Vagina (tissue), 2 donors: Measurements from ENCODE around the gene WFDC5. TPM values are rescaled to one million over a fixed set of nuclear protein-coding genes. Genes with fewer than 3 reads are reported as not detected.

ENCODE experiments used
- DNase-seq, 2 donors: peaks; one replicate each; pipeline ENCODE4 v3.0.0-alpha.2; 2017; ENCODE audit errors: extremely low spot score in 2 of 2
- H3K27ac ChIP-seq: fragments of 200-600 bp; sonication (generic); one replicate; pipeline ENCODE4 v1.5.1; 2019
- H3K27me3 ChIP-seq: fragments of 200-600 bp; sonication (generic); one replicate; pipeline ENCODE4 v1.5.1; 2019
- H3K36me3 ChIP-seq, 2 donors: fragments of 200-600 bp; sonication (generic); one replicate each; pipeline ENCODE4 v1.5.1; 2017 to 2019
- H3K4me1 ChIP-seq: fragments of 200-600 bp; sonication (generic); one replicate; pipeline ENCODE4 v1.5.1; 2019
- H3K4me3 ChIP-seq, 2 donors: fragments of 200-600 bp; sonication (generic); 1 replicate in 1 of 2; 2 replicates in 1 of 2; pipeline ENCODE4 v1.5.1; 2016 to 2019
- H3K9me3 ChIP-seq: fragments of 200-600 bp; sonication (generic); one replicate; pipeline ENCODE4 v1.5.1; 2019
- POLR2A ChIP-seq, 2 donors: fragments of 450-650 bp; IDR thresholded peaks; one replicate each; pipeline ENCODE4 v1.6.1; 2017; ENCODE audit warnings: antibody characterized with exemption in 2 of 2, mild to moderate bottlenecking in 2 of 2, moderate library complexity in 2 of 2
- POLR2AphosphoS5 ChIP-seq, 2 donors: sonication (generic); formaldehyde crosslinking; IDR thresholded peaks; one replicate each; pipeline ENCODE4 v1.9.0; 2017; ENCODE audit warnings: antibody characterized with exemption in 2 of 2, mild to moderate bottlenecking in 2 of 2, low read depth in 1 of 2; ENCODE audit not compliant: insufficient read depth in 1 of 2
- intact Hi-C: fragments of 100-400 bp; cut with DNase I; formaldehyde crosslinking; loops from one replicate; pipeline ENCODE4 v1.15.1; 2023
- total RNA-seq: library from RNA; depleted of rRNA; stranded (reverse); fragments of >200 nt; gene quantifications from one replicate; pipeline ENCODE4 v1.2.3, GENCODE V29; 2016
- TF ChIP-seq, protein P1 (sequence below), 3 experiments: fragments of 450-650 bp in 2 of 3; fragments of 200-600 bp in 1 of 3; sonication (generic) in 1 of 3; IDR thresholded peaks; one replicate each; pipeline ENCODE4 v1.5.1; 2017 to 2019; ENCODE audit warnings: antibody characterized with exemption in 3 of 3, mild to moderate bottlenecking in 2 of 3, moderate library complexity in 2 of 3

Gene WFDC5
- total RNA-seq, 1 donor from 2014 or later = 6.1 TPM

- no peaks in the 10 kb centered on the region for H3K27me3 ChIP-seq
Observed at GRCh38 chr20:45109634-45110033, 5.3 kb downstream of the WFDC5 start.

GRCh38 chr20:45105317-45105716, 9.7 kb downstream of the WFDC5 start:
- Histone ChIP-seq H3K4me3 (no peak overlapping the region), H3K4me1 (peaks cover 6% of the 10 kb centered on the region), H3K9me3 (no peaks in the 10 kb centered on the region), H3K36me3 (no peaks in the 10 kb centered on the region), H3K27ac (no peak overlapping the region), H3K27me3 (no peaks in the 10 kb centered on the region)
- no peak for DNase-seq
- TF ChIP-seq, protein P1, sequence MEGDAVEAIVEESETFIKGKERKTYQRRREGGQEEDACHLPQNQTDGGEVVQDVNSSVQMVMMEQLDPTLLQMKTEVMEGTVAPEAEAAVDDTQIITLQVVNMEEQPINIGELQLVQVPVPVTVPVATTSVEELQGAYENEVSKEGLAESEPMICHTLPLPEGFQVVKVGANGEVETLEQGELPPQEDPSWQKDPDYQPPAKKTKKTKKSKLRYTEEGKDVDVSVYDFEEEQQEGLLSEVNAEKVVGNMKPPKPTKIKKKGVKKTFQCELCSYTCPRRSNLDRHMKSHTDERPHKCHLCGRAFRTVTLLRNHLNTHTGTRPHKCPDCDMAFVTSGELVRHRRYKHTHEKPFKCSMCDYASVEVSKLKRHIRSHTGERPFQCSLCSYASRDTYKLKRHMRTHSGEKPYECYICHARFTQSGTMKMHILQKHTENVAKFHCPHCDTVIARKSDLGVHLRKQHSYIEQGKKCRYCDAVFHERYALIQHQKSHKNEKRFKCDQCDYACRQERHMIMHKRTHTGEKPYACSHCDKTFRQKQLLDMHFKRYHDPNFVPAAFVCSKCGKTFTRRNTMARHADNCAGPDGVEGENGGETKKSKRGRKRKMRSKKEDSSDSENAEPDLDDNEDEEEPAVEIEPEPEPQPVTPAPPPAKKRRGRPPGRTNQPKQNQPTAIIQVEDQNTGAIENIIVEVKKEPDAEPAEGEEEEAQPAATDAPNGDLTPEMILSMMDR (IDR thresholded peaks at IDR 0.05) = no peak
- TF ChIP-seq POLR2A (IDR thresholded peaks at IDR 0.05) = no peak
- intact Hi-C loops = no loop called here

More at GRCh38 chr20:45109634-45110033, 5.3 kb downstream of the WFDC5 start:
- Histone ChIP-seq H3K4me3 (no peak overlapping the region), H3K4me1 (no peaks in the 10 kb centered on the region), H3K9me3 (no peaks in the 10 kb centered on the region), H3K36me3 (no peaks in the 10 kb centered on the region), H3K27ac (no peak overlapping the region)
- no peak for DNase-seq
- TF ChIP-seq, protein P1 (IDR thresholded peaks at IDR 0.05) = no peak
- no peak for TF ChIP-seq POLR2AphosphoS5 (IDR thresholded peaks at IDR 0.05; ENCODE audit: insufficient read depth in 1 of 2, low read depth in 1 of 2)
- no peak for TF ChIP-seq POLR2A (IDR thresholded peaks at IDR 0.05)
- intact Hi-C loops = no loop called here

DNA sequence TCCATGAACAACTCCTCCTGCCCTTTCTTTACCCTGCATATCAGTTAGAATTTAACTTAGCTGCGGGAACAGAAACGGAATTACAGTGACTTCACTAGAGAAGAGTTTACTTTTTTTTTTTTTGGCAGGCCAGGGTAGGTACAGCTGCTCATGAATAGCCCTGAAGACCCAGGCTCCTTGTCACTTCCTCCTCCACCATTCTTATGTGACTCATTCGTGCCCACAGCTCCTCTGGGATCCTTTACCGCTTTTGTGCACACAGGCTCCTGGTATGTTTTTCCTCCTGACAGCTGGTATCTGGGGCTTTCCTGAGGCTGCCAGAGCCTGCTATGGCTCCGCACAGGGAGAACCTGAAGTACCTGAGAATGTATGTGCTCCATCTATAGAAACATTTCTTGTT, 10.2 kb downstream of the WFDC5 start:
- H3K27me3 ChIP-seq = no peaks in the 10 kb centered on the region
- no peak overlapping the region for H3K4me3 ChIP-seq
- peaks cover 6% of the 10 kb centered on the region for H3K4me1 ChIP-seq
- H3K9me3 ChIP-seq = no peaks in the 10 kb centered on the region
- intact Hi-C loops = no loop called here
- no peak overlapping the region for H3K27ac ChIP-seq
- TF ChIP-seq POLR2AphosphoS5 (IDR thresholded peaks at IDR 0.05; ENCODE audit: insufficient read depth in 1 of 2, low read depth in 1 of 2) = no peak
- TF ChIP-seq, protein P1 (IDR thresholded peaks at IDR 0.05) = no peak
- TF ChIP-seq POLR2A (IDR thresholded peaks at IDR 0.05) = no peak
- DNase-seq = no peak
- no peaks in the 10 kb centered on the region for H3K36me3 ChIP-seq

DNA sequence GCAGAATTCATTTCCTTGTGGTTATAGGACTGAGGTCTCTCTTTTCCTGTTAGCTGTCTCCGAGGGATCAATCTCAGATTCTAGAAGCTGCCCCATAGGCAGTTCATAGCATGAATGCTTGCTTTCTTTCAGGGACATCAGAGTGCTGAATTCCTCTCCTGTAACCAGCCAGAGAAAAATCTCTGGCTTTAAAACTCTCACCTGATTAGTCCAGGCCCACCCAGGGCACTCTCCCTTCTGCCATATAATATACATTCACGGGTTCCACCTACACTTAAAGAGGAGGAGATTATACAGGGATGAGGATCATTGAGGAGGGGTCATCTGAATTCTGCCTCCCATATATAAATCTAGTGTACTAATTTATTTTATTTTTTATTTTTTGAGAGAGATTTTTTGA, 11.9 kb downstream of the WFDC5 start:
- Histone ChIP-seq H3K27me3 (no peaks in the 10 kb centered on the region), H3K27ac (no peak overlapping the region), H3K4me1 (peaks cover 6% of the 10 kb centered on the region), H3K4me3 (no peak overlapping the region), H3K36me3 (no peaks in the 10 kb centered on the region), H3K9me3 (no peaks in the 10 kb centered on the region)
- DNase-seq = no peak
- TF ChIP-seq, protein P1 (IDR thresholded peaks at IDR 0.05) = no peak
- TF ChIP-seq POLR2AphosphoS5 (IDR thresholded peaks at IDR 0.05; ENCODE audit: insufficient read depth in 1 of 2, low read depth in 1 of 2) = no peak
- intact Hi-C loops = no loop called here

DNA sequence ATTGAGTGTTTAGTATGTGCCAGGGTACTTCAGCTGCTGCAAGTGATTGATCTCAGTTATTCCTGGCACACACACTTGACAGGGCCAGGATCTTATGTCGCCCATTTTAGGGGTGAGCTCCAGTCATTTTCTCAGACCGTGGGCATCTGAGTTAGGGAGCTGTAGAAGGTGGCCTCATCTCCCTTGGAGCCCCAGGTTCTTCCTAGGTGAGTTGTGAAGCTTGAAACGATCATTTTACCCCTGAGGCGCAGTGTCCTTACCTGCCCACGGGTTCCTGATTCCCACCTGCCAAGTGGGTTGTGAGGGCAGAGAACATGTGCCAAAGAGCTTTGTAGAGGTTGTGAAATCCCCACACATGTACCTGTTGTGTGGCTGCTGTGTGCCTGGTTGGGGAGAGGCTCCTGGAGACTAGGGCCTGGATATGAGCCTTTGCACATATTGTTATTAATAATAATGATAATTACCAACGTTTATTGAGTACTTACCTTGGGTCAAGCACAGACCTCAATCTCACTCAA, 13.6 kb downstream of the WFDC5 start:
- peaks cover 6% of the 10 kb centered on the region for H3K27me3 ChIP-seq
- intact Hi-C loops = no loop called here
- no peak overlapping the region for H3K27ac ChIP-seq
- peaks cover 6% of the 10 kb centered on the region for H3K4me1 ChIP-seq
- TF ChIP-seq, protein P1 (IDR thresholded peaks at IDR 0.05) = no peak
- TF ChIP-seq POLR2A (IDR thresholded peaks at IDR 0.05) (no peak), POLR2AphosphoS5 (IDR thresholded peaks at IDR 0.05; ENCODE audit: insufficient read depth in 1 of 2, low read depth in 1 of 2) (no peak)
- no peak overlapping the region for H3K4me3 ChIP-seq
- no peaks in the 10 kb centered on the region for H3K36me3 ChIP-seq
- DNase-seq = no peak
- no peaks in the 10 kb centered on the region for H3K9me3 ChIP-seq
